SK-N-SH (cell line): Measurements from ENCODE around the gene FBXO44. TPM values are rescaled to one million over a fixed set of nuclear protein-coding genes. Genes with fewer than 3 reads are reported as not detected.

Experiments used
- CTCF ChIA-PET: fragments of 300-600, 350-600 bp; formaldehyde crosslinking; extraction: SDS; loops from one replicate; lab custom pipeline; 2021; lab: Yijun Ruan, JAX
- POLR2A ChIA-PET: fragments of 350-600 bp; sonication (Branson Sonifier 250); formaldehyde crosslinking; extraction: SDS; loops from one replicate; lab custom pipeline; 2020; ENCODE audit warnings: antibody characterized with exemption, inconsistent platforms; lab: Yijun Ruan, JAX
- DNase-seq: peaks from one replicate; pipeline ENCODE4 v3.0.0; 2012
- H2AFZ ChIP-seq: fragments of 200-600 bp; sonication (generic); 2 replicates; pipeline ENCODE4 v1.8.1; 2016; ENCODE audit warnings: antibody characterized with exemption, mild to moderate bottlenecking, low read depth
- H3F3A ChIP-seq: fragments of 200-600 bp; sonication (generic); replicated peaks from 2 replicates; pipeline ENCODE3; 2016; ENCODE audit warnings: antibody characterized with exemption, mild to moderate bottlenecking; ENCODE audit not compliant: insufficient read depth
- H3K27ac ChIP-seq, 2 experiments: fragments of 200-500 bp in 1 of 2; fragments of 200-600 bp in 1 of 2; sonication (Bioruptor generic) in 1 of 2; sonication (generic), shearing (Covaris generic) in 1 of 2; 2 replicates each; pipeline versions ENCODE4 v1.5.1 to v1.6.1; 2014 to 2016; ENCODE audit warnings: low read depth in 2 of 2, inconsistent platforms in 1 of 2, low read length in 1 of 2, mild to moderate bottlenecking in 1 of 2, mixed read lengths in 1 of 2
- H3K27me3 ChIP-seq: fragments of 200-600 bp; sonication (generic), shearing (Covaris generic); 2 replicates; pipeline ENCODE4 v1.6.1; 2016; ENCODE audit warnings: mixed run types; ENCODE audit not compliant: insufficient read depth
- H3K36me3 ChIP-seq, 2 experiments: fragments of 200-500 bp in 1 of 2; fragments of 200-600 bp in 1 of 2; sonication (Bioruptor generic) in 1 of 2; sonication (generic) in 1 of 2; replicated peaks in 1 of 2; 2 replicates each; pipeline versions ENCODE3 to v1.5.1; 2014 to 2016; ENCODE audit warnings: low read length in 1 of 2, mild to moderate bottlenecking in 1 of 2; ENCODE audit not compliant: insufficient read depth in 2 of 2, control insufficient read depth in 1 of 2
- H3K4me1 ChIP-seq, 2 experiments: fragments of 200-500 bp in 1 of 2; fragments of 200-600 bp in 1 of 2; sonication (Bioruptor generic) in 1 of 2; sonication (generic), shearing (Covaris generic) in 1 of 2; 2 replicates each; pipeline versions ENCODE4 v1.5.1 to v1.6.1; 2014 to 2016; ENCODE audit warnings: low read depth in 1 of 2, low read length in 1 of 2, mixed run types in 1 of 2; ENCODE audit not compliant: insufficient read depth in 2 of 2, control insufficient read depth in 1 of 2
- H3K4me2 ChIP-seq: fragments of 200-600 bp; sonication (generic), shearing (Covaris generic); 2 replicates; pipeline ENCODE4 v1.6.1; 2017; ENCODE audit warnings: mixed run types
- H3K4me3 ChIP-seq, 2 experiments: fragments of 200-500 bp in 1 of 2; fragments of 200-600 bp in 1 of 2; sonication (Bioruptor generic) in 1 of 2; sonication (generic), shearing (Covaris generic) in 1 of 2; 2 replicates each; pipeline versions ENCODE4 v1.5.1 to v1.8.1; 2014 to 2016; ENCODE audit warnings: low read depth in 2 of 2, inconsistent platforms in 1 of 2, low read length in 1 of 2, mild to moderate bottlenecking in 1 of 2, mixed read lengths in 1 of 2, moderate library complexity in 1 of 2
- H3K79me2 ChIP-seq: fragments of 200-600 bp; sonication (generic); 2 replicates; pipeline ENCODE4 v1.8.1; 2017; ENCODE audit warnings: mild to moderate bottlenecking; ENCODE audit not compliant: insufficient read depth
- H3K9ac ChIP-seq: fragments of 200-600 bp; sonication (generic); 2 replicates; pipeline ENCODE4 v1.6.1; 2017; ENCODE audit warnings: mixed run types
- H3K9me2 ChIP-seq: fragments of 200-600 bp; sonication (generic); 2 replicates; pipeline ENCODE4 v1.6.1; 2017; ENCODE audit warnings: mixed run types
- H3K9me3 ChIP-seq: fragments of 200-600 bp; sonication (generic); 2 replicates; pipeline ENCODE4 v1.6.1; 2017; ENCODE audit warnings: mixed run types, mild to moderate bottlenecking, moderate library complexity
- H4K20me1 ChIP-seq: fragments of 200-600 bp; sonication (generic); 2 replicates; pipeline ENCODE4 v1.6.1; 2017; ENCODE audit warnings: mild to moderate bottlenecking, mixed run types; ENCODE audit not compliant: insufficient read depth
- CTCF ChIP-seq: fragments of 200-600 bp; sonication (generic); IDR thresholded peaks from 2 replicates; pipeline ENCODE4 v1.6.1; 2017; ENCODE audit warnings: antibody characterized with exemption, mild to moderate bottlenecking, moderate library complexity
- ELF1 ChIP-seq: IDR thresholded peaks from 2 replicates; pipeline ENCODE4 v1.4.0; 2012
- EZH2phosphoT487 ChIP-seq: fragments of 200-600 bp; sonication (generic); IDR thresholded peaks from 2 replicates; pipeline ENCODE4 v1.6.1; 2017; ENCODE audit warnings: low read depth, mixed run types, mild to moderate bottlenecking, antibody characterized with exemption, moderate library complexity, borderline replicate concordance
- GABPA ChIP-seq: IDR thresholded peaks from 2 replicates; pipeline ENCODE4 v1.4.0; 2012; ENCODE audit warnings: low read depth, mild to moderate bottlenecking
- IRF3 ChIP-seq: fragments of 150-350 bp; IDR thresholded peaks from 2 replicates; pipeline ENCODE4 v1.6.1; 2016; ENCODE audit warnings: mild to moderate bottlenecking, low read depth, low read length
- MXI1 ChIP-seq: IDR thresholded peaks from 2 replicates; pipeline ENCODE4 v1.6.1; 2012; ENCODE audit warnings: mild to moderate bottlenecking, low read depth, low read length, improper control_type of control experiment
- NFIC ChIP-seq: IDR thresholded peaks from 2 replicates; pipeline ENCODE4 v1.4.0; 2012; ENCODE audit warnings: borderline replicate concordance
- NRF1 ChIP-seq: IDR thresholded peaks from 2 replicates; pipeline ENCODE4 v1.6.1; 2012; ENCODE audit warnings: low read depth, mild to moderate bottlenecking, low read length
- RAD21 ChIP-seq: IDR thresholded peaks from 2 replicates; pipeline ENCODE4 v1.6.1; 2012; ENCODE audit warnings: mild to moderate bottlenecking, low read length
- RCOR1 ChIP-seq: fragments of 150-350 bp; IDR thresholded peaks from 2 replicates; pipeline ENCODE4 v1.6.1; 2017; ENCODE audit warnings: antibody characterized with exemption, low read length
- REST ChIP-seq: IDR thresholded peaks from 2 replicates; pipeline ENCODE4 v1.6.1; 2012; ENCODE audit warnings: mild to moderate bottlenecking, low read depth, low read length, moderate library complexity
- RFX5 ChIP-seq: IDR thresholded peaks from 2 replicates; pipeline ENCODE4 v1.6.1; 2012; ENCODE audit warnings: mild to moderate bottlenecking, improper control_type of control experiment, low read length
- RXRA ChIP-seq: IDR thresholded peaks from 2 replicates; pipeline ENCODE4 v1.4.0; 2012; ENCODE audit warnings: low read depth, mild to moderate bottlenecking, borderline replicate concordance
- SIN3A ChIP-seq: IDR thresholded peaks from 2 replicates; pipeline ENCODE4 v1.6.1; 2012; ENCODE audit warnings: low read depth, mild to moderate bottlenecking, low read length, moderate library complexity, borderline replicate concordance
- TAF1 ChIP-seq: IDR thresholded peaks from 2 replicates; pipeline ENCODE4 v1.6.1; 2012; ENCODE audit warnings: low read depth, mild to moderate bottlenecking, low read length, moderate library complexity, borderline replicate concordance
- TEAD4 ChIP-seq: IDR thresholded peaks from 2 replicates; pipeline ENCODE4 v1.4.0; 2012; ENCODE audit warnings: mild to moderate bottlenecking, borderline replicate concordance; ENCODE audit not compliant: insufficient read depth
- USF1 ChIP-seq: IDR thresholded peaks from 2 replicates; pipeline ENCODE4 v1.4.0; 2012; ENCODE audit warnings: low read depth, borderline replicate concordance
- USF2 ChIP-seq: fragments of 150-350 bp; IDR thresholded peaks from 2 replicates; pipeline ENCODE4 v1.6.1; 2017; ENCODE audit warnings: antibody characterized with exemption, low read length, low read depth, borderline replicate concordance
- WGBS: methylation state at CpG from one replicate; pipeline ENCODE4 v1.1.6; 2017; ENCODE audit warnings: low lambda C conversion rate; 5-methylcytosine and 5-hydroxymethylcytosine counted together
- polyA plus RNA-seq, 3 experiments: library from polyadenylated mRNA; depleted of rRNA; stranded (reverse); fragments of >200 nt; gene quantifications; 2 replicates each; pipeline ENCODE4 v1.2.3, GENCODE V29; 2012

FBXO44 gene
- polyA plus RNA-seq, 1 of the 3 experiments (the other 2 are of a cell fraction) = 42.8 TPM

GRCh38 chr1:11661103-11661502 is 6.4 kb downstream of the FBXO44 start:
- Histone ChIP-seq H3K4me3 (no peak overlapping the region), H3K36me3 (peaks cover 3 to 10% of the 10 kb centered on the region in 2 experiments), H3K4me2 (no peak overlapping the region), H3F3A (peaks cover 3% of the 10 kb centered on the region), H3K9me2 (no peaks in the 10 kb centered on the region), H3K4me1 (no peaks in the 10 kb centered on the region; a peak in 1 of 4 replicates), H3K27ac (no peak overlapping the region), H3K27me3 (no peaks in the 10 kb centered on the region), H4K20me1 (no peaks in the 10 kb centered on the region), H2AFZ (no peak overlapping the region), H3K9ac (no peak overlapping the region), H3K79me2 (no peaks in the 10 kb centered on the region), H3K9me3 (no peaks in the 10 kb centered on the region)
- POLR2A ChIA-PET = no interaction called here
- no peak for DNase-seq
- CTCF ChIA-PET = interaction anchor here (1.1 to 8.5 kb wide), 3 partner anchors 11 to 623 kb away, joined by 4 to 120 read pairs (median 17); no protein-coding TSS in a partner anchor
- TF ChIP-seq MXI1 (no peak), USF1 (no peak), USF2 (no peak), RCOR1 (no peak), RAD21 (no peak), TAF1 (no peak), CTCF (no peak), GABPA (no peak), NFIC (no peak), SIN3A (no peak), ELF1 (no peak), RXRA (no peak)
- WGBS = 93% methylated on average over 12 of the region's 17 CpGs

GRCh38 chr1:11664336-11665065 is 9.8 kb downstream of the FBXO44 start:
- ChIA-PET CTCF (interaction anchor here (0.9 to 8.5 kb wide), 30 partner anchors 10 to 626 kb away, joined by 3 to 120 read pairs (median 6); partner anchors contain the start of genes AGTRAP, FBXO2 and FBXO44), POLR2A (interaction anchor here (0.8 to 2.2 kb wide), 5 partner anchors 8 to 148 kb away, joined by 3 to 8 read pairs (median 5); partner anchors contain the start of gene FBXO2)
- Histone ChIP-seq H3K9me2 (no peaks in the 10 kb centered on the region), H3K4me2 (peak overlapping the region; percentile 78), H3K9ac (0 out of 2 replicates have a peak overlapping the region, but pooled peaks have one; percentile 28), H3K36me3 (peaks cover 0 to 5% of the 10 kb centered on the region in 2 experiments), H2AFZ (peak overlapping the region; percentile 51; the same call in 1 of the 2 replicates), H4K20me1 (no peaks in the 10 kb centered on the region), H3K9me3 (no peaks in the 10 kb centered on the region), H3K4me3 (peak overlapping the region; percentile 43 to 44; a peak in 3 of 4 replicates), H3K79me2 (no peaks in the 10 kb centered on the region), H3K4me1 (no peaks in the 10 kb centered on the region; a peak in 1 of 4 replicates), H3K27ac (no peak overlapping the region), H3K27me3 (no peaks in the 10 kb centered on the region), H3F3A (peaks cover 3% of the 10 kb centered on the region)
- WGBS = 15% methylated on average over 24 of the region's 66 CpGs
- no peak for DNase-seq
- TF ChIP-seq IRF3 (no peak), EZH2phosphoT487 (no peak), NRF1 (no peak), REST (no peak), TEAD4 (no peak), RFX5 (no peak)
